ENCODE measurements around the gene NAA10. TPM values are rescaled to one million over a fixed set of nuclear protein-coding genes. Genes with fewer than 3 reads are reported as not detected.

The NAA10 gene
- total RNA-seq, 1 experiment from 2014 or later, result 107 TPM

DNA sequence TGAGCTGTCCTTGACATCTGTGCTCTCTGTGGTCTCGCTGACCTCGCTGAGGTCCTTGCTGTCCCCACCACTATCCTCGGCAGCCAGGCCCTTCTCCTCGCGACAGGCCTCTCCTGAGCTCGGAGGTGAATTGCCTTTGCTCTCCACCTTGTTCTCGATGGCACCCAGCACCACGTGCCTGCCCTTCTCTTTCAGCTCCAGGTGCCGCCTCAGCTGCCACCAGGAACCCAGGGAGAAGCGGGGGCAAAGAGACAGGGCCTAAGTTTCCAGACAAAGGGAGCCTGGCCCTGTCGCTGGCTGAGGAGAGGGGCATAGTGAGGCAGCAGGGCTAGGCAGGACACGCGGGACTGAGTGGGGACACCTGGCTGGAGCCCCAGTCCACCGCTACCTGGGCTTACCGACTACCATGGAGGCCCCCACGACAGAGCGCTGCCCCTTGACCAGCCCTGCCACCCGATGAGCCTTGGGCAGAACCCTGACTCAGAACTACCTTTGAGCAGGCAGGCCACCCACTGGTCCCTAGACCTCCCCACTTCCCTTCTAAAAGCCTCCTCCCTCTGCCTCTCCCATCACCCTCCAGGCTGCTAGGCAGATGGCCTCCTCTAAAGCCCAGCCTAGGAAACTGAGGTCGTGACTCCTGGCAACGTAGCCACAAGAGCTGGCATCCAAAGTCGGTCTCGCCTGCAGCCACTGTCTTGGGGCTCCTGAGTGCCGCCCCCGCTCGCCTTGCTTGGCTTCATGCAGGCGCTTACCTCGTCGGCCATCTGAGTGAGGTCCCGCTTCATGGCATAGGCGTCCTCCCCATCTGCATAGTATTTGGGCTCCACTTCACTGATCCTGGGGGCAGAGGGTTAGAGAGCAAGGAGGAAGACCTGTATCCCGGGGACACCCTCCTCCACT lies 4.6 kb downstream of the NAA10 start:
- Mint-ChIP-seq H3K27ac (no peak overlapping the region), H3K36me3 (peaks cover 6% of the 10 kb centered on the region), H3K27me3 (ENCODE audit: low read depth) (no peaks in the 10 kb centered on the region), H3K4me3 (no peak overlapping the region), H3K9me3 (no peaks in the 10 kb centered on the region), H3K4me1 (peaks cover 15% of the 10 kb centered on the region)
- CTCF ChIA-PET, result interaction anchor here (6.9 kb wide), 1 partner anchor 17 kb away, joined by 116 read pairs; the partner anchor contains the start of gene RENBP
- TF ChIP-seq ZNF396 (CRISPR knock-in tag; IDR thresholded peaks at IDR 0.05; ENCODE audit: borderline replicate concordance) (no peak), ZNF263 (CRISPR knock-in tag; IDR thresholded peaks at IDR 0.05; ENCODE audit: low read depth) (no peak), HMGA2 (CRISPR knock-in tag; IDR thresholded peaks at IDR 0.05) (no peak), NR3C1 (CRISPR knock-in tag; conservative IDR thresholded peaks at IDR 0.05; ENCODE audit: low read depth) (no peak), ZNF121 (CRISPR knock-in tag; IDR thresholded peaks at IDR 0.05) (no peak), ZNF138 (CRISPR knock-in tag; conservative IDR thresholded peaks at IDR 0.05) (no peak), TEAD4 (CRISPR knock-in tag; IDR thresholded peaks at IDR 0.05) (no peak), JAZF1 (CRISPR knock-in tag; IDR thresholded peaks at IDR 0.05) (no peak), CBFB (CRISPR knock-in tag; IDR thresholded peaks at IDR 0.05; ENCODE audit: low read depth) (no peak), ZNF423 (CRISPR knock-in tag; IDR thresholded peaks at IDR 0.05) (no peak), ZNF232 (CRISPR knock-in tag; IDR thresholded peaks at IDR 0.05) (no peak)
- TF ChIP-seq, protein P1, sequence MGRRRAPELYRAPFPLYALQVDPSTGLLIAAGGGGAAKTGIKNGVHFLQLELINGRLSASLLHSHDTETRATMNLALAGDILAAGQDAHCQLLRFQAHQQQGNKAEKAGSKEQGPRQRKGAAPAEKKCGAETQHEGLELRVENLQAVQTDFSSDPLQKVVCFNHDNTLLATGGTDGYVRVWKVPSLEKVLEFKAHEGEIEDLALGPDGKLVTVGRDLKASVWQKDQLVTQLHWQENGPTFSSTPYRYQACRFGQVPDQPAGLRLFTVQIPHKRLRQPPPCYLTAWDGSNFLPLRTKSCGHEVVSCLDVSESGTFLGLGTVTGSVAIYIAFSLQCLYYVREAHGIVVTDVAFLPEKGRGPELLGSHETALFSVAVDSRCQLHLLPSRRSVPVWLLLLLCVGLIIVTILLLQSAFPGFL (CRISPR knock-in tag; IDR thresholded peaks at IDR 0.05; ENCODE audit: borderline replicate concordance), result no peak
- TF ChIP-seq, protein P2, sequence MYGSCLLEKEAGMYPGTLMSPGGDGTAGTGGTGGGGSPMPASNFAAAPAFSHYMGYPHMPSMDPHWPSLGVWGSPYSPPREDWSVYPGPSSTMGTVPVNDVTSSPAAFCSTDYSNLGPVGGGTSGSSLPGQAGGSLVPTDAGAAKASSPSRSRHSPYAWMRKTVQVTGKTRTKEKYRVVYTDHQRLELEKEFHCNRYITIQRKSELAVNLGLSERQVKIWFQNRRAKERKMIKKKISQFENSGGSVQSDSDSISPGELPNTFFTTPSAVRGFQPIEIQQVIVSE (CRISPR knock-in tag; IDR thresholded peaks at IDR 0.05; ENCODE audit: borderline replicate concordance), result no peak
- TF ChIP-seq, protein P3, sequence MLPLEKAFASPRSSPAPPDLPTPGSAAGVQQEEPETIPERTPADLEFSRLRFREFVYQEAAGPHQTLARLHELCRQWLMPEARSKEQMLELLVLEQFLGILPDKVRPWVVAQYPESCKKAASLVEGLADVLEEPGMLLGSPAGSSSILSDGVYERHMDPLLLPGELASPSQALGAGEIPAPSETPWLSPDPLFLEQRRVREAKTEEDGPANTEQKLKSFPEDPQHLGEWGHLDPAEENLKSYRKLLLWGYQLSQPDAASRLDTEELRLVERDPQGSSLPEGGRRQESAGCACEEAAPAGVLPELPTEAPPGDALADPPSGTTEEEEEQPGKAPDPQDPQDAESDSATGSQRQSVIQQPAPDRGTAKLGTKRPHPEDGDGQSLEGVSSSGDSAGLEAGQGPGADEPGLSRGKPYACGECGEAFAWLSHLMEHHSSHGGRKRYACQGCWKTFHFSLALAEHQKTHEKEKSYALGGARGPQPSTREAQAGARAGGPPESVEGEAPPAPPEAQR (CRISPR knock-in tag; IDR thresholded peaks at IDR 0.05), result no peak
- TF ChIP-seq, protein P4, sequence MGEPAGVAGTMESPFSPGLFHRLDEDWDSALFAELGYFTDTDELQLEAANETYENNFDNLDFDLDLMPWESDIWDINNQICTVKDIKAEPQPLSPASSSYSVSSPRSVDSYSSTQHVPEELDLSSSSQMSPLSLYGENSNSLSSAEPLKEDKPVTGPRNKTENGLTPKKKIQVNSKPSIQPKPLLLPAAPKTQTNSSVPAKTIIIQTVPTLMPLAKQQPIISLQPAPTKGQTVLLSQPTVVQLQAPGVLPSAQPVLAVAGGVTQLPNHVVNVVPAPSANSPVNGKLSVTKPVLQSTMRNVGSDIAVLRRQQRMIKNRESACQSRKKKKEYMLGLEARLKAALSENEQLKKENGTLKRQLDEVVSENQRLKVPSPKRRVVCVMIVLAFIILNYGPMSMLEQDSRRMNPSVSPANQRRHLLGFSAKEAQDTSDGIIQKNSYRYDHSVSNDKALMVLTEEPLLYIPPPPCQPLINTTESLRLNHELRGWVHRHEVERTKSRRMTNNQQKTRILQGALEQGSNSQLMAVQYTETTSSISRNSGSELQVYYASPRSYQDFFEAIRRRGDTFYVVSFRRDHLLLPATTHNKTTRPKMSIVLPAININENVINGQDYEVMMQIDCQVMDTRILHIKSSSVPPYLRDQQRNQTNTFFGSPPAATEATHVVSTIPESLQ (CRISPR knock-in tag; IDR thresholded peaks at IDR 0.05), result no peak
- TF ChIP-seq, protein P5, sequence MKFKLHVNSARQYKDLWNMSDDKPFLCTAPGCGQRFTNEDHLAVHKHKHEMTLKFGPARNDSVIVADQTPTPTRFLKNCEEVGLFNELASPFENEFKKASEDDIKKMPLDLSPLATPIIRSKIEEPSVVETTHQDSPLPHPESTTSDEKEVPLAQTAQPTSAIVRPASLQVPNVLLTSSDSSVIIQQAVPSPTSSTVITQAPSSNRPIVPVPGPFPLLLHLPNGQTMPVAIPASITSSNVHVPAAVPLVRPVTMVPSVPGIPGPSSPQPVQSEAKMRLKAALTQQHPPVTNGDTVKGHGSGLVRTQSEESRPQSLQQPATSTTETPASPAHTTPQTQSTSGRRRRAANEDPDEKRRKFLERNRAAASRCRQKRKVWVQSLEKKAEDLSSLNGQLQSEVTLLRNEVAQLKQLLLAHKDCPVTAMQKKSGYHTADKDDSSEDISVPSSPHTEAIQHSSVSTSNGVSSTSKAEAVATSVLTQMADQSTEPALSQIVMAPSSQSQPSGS (CRISPR knock-in tag; IDR thresholded peaks at IDR 0.05; ENCODE audit: borderline replicate concordance, low read depth), result no peak
- TF ChIP-seq, protein P6, sequence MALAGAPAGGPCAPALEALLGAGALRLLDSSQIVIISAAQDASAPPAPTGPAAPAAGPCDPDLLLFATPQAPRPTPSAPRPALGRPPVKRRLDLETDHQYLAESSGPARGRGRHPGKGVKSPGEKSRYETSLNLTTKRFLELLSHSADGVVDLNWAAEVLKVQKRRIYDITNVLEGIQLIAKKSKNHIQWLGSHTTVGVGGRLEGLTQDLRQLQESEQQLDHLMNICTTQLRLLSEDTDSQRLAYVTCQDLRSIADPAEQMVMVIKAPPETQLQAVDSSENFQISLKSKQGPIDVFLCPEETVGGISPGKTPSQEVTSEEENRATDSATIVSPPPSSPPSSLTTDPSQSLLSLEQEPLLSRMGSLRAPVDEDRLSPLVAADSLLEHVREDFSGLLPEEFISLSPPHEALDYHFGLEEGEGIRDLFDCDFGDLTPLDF (CRISPR knock-in tag; IDR thresholded peaks at IDR 0.05), result no peak
- TF ChIP-seq, protein P7, sequence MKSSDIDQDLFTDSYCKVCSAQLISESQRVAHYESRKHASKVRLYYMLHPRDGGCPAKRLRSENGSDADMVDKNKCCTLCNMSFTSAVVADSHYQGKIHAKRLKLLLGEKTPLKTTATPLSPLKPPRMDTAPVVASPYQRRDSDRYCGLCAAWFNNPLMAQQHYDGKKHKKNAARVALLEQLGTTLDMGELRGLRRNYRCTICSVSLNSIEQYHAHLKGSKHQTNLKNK (CRISPR knock-in tag; IDR thresholded peaks at IDR 0.05), result no peak
- POLR2A ChIA-PET, result no interaction called here
- DNase-seq (ENCODE audit: low spot score), result no peak
- no peak for ATAC-seq
